Heart left ventricle (tissue), 16 donors: ENCODE results near the gene AFF3. TPM values are rescaled to one million over a fixed set of nuclear protein-coding genes. Genes with fewer than 3 reads are reported as not detected.

Experiments
- ATAC-seq, 4 donors: fragments of 200-7000 bp; cut with Tn5 transposase; one replicate each; pipeline ENCODE4 v1.9.1; 2020 to 2022; ENCODE audit warnings: moderate library complexity in 4 of 4, mild to moderate bottlenecking in 3 of 4, moderate number of reproducible peaks in 1 of 4
- DNase-seq, 5 donors: peaks; one replicate each; pipeline ENCODE4 v3.0.0-alpha.2; 2020
- H3K27ac ChIP-seq, 12 donors: fragments of 200-600 bp; sonication (generic) in 4 of 12; one replicate each; pipeline versions ENCODE4 v1.5.0 to v1.8.0; 2016 to 2022; ENCODE audit warnings: mild to moderate bottlenecking in 2 of 12
- H3K27me3 ChIP-seq, 9 donors: fragments of 200-600 bp; sonication (generic) in 2 of 9; one replicate each; pipeline versions ENCODE4 v1.5.1 to v1.8.0; 2016 to 2022; ENCODE audit warnings: mild to moderate bottlenecking in 3 of 9
- H3K36me3 ChIP-seq, 9 donors: fragments of 200-600 bp; sonication (generic) in 2 of 9; one replicate each; pipeline versions ENCODE4 v1.5.0 to v1.8.0; 2018 to 2022; ENCODE audit warnings: mild to moderate bottlenecking in 2 of 9
- H3K4me1 ChIP-seq, 12 donors: fragments of 200-600 bp; sonication (generic) in 4 of 12; one replicate each; pipeline versions ENCODE4 v1.5.0 to v1.8.0; 2016 to 2022; ENCODE audit warnings: mild to moderate bottlenecking in 3 of 12
- H3K4me3 ChIP-seq, 12 donors: fragments of 200-600 bp; sonication (generic) in 4 of 12; one replicate each; pipeline versions ENCODE4 v1.5.0 to v1.8.0; 2017 to 2022; ENCODE audit warnings: mild to moderate bottlenecking in 9 of 12, moderate library complexity in 4 of 12
- H3K9me3 ChIP-seq, 12 donors: fragments of 200-600 bp; sonication (generic) in 4 of 12; one replicate each; pipeline versions ENCODE4 v1.5.0 to v1.8.0; 2016 to 2022; ENCODE audit warnings: mild to moderate bottlenecking in 1 of 12
- POLR2A ChIP-seq, 2 donors: fragments of 450-650 bp; IDR thresholded peaks; one replicate each; pipeline ENCODE4 v1.6.1; 2017; ENCODE audit warnings: antibody characterized with exemption in 2 of 2, mild to moderate bottlenecking in 2 of 2, moderate library complexity in 2 of 2
- WGBS, 4 donors: extraction: QIAGEN DNeasy Blood & Tissue Kit in 2 of 4; methylation state at CpG; one replicate each; pipeline versions ENCODE4 v1.1.5 to v1.1.7; 2013 to 2018; 5-methylcytosine and 5-hydroxymethylcytosine counted together
- intact Hi-C, 10 donors: fragments of 100-400 bp; cut with DNase I; formaldehyde crosslinking; loops; one replicate each; pipeline versions ENCODE4 v1.11.1 to v1.14.2; 2022
- polyA plus RNA-seq, 2 donors: library from polyadenylated mRNA; stranded (reverse); fragments of 200-250 nt; gene quantifications; one replicate each; pipeline ENCODE4 v1.2.3, GENCODE V29; 2013
- total RNA-seq, 9 donors: library from RNA; depleted of rRNA in 2 of 9; stranded (reverse); fragments of >200 nt in 2 of 9; fragmentation: NEBNext Ultra II Directional in 3 of 9; extraction: Animal tissue kit (Norgen Biotek cat#: 25700) in 3 of 9; gene quantifications; one replicate each; pipeline versions ENCODE4 v1.1.0 to v1.2.4, GENCODE V29; 2016 to 2023
- TF ChIP-seq, protein P1 (sequence below), 12 donors: fragments of 200-600 bp; sonication (generic) in 4 of 12; IDR thresholded peaks; one replicate each; pipeline versions ENCODE4 v1.5.0 to v1.8.0; 2018 to 2022; ENCODE audit warnings: antibody characterized with exemption in 12 of 12, mild to moderate bottlenecking in 5 of 12
- donor health status: ischemic (EF 13 %, LVEDD 7.1; RV severe dilation, severe dysfunction).
- donor health status: healthy with polysubstance abuse.
- donor health status: DM: no; HTN: yes; CAD: no.
- donor health status: DM: no; HTN: no; CAD: no.
- donor health status: ischemic (EF 25% LVEDD 6.9; RV normal size, moderate dysfunction).
- donor health status: ischemic (EF 25% LVEDD 5.7; RV mildly dilated, moderate dysfunction).
- donor health status: healthy.
- donor health status: DM: yes; HTN: yes; CAD: no.
- donor health status: ischemic (EF 35%, LVEDD 5.7; RV mildly dilated, moderate dysfunction).
- donor health status: nonischemic (EF 11% LVEDD 7.7; RV severe dilation, severe dysfunction).
- donor health status: DM: yes; HTN: yes; CAD: no.
- donor health status: PGD.
- donor health status: ischemic (EF 29% LVEDD 5.4; RV normal size, mild dysfunction).
- donor health status: nonischemic (EF 23%, LVEDD 6.1; RV moderate dilation, normal function).

The AFF3 gene
- total and polyA plus RNA-seq, 11 donors, result 1.3 to 15.5 (median 4.7) TPM

DNA sequence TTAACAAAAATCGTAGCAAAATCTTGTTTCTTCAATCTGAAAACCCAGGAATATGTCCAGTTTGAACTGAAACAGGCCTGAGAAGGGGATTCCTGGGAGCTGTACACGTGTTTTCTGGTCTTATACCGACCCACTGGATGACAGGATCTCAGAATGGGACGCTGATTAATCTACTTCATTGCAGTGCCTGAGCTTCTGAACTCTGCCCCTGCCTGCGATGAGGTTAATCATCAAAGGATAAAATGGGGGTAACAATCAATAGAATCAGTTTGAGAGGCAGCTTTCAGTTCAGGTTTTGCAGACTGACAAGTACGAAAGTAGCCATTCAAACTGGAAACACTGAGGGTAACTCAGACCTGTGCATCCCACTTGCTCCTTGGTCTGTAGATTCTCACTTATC, 378.6 kb downstream of the AFF3 start:
- intact Hi-C loops, result no loop called here
- 81 to 89% (median 85%) methylated on average over 6 of the region's 6 CpGs for WGBS, 4 donors
- Histone ChIP-seq H3K4me3 (no peak overlapping the region), H3K9me3 (peaks cover 0 to 2% (median 0%) of the 10 kb centered on the region in 12 donors), H3K36me3 (no peaks in the 10 kb centered on the region), H3K27me3 (no peaks in the 10 kb centered on the region), H3K27ac (no peak overlapping the region), H3K4me1 (peaks cover 0 to 39% (median 0%) of the 10 kb centered on the region in 12 donors)
- ATAC-seq (no peak), DNase-seq (no peak)
- TF ChIP-seq POLR2A (IDR thresholded peaks at IDR 0.05), result no peak
- TF ChIP-seq, protein P1, sequence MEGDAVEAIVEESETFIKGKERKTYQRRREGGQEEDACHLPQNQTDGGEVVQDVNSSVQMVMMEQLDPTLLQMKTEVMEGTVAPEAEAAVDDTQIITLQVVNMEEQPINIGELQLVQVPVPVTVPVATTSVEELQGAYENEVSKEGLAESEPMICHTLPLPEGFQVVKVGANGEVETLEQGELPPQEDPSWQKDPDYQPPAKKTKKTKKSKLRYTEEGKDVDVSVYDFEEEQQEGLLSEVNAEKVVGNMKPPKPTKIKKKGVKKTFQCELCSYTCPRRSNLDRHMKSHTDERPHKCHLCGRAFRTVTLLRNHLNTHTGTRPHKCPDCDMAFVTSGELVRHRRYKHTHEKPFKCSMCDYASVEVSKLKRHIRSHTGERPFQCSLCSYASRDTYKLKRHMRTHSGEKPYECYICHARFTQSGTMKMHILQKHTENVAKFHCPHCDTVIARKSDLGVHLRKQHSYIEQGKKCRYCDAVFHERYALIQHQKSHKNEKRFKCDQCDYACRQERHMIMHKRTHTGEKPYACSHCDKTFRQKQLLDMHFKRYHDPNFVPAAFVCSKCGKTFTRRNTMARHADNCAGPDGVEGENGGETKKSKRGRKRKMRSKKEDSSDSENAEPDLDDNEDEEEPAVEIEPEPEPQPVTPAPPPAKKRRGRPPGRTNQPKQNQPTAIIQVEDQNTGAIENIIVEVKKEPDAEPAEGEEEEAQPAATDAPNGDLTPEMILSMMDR (IDR thresholded peaks at IDR 0.05), result no peak

DNA sequence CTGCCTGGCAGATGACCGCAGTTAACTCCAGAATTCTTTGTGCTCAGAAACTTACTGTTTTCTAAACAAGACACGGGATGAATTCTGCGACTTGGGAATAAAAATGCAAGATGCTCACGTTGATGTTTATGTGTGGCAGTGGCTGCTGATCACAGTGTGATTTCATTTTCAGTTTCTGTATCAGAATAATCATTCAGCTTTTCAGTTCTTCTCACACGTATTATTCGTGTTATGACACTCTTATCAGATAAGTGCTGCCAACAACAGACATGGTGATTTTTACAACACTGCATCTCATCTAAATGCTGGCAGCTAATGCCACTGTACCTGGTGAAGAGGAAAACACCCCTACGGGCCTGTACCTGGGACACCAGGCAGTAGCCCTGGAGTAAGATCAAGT, 379.7 kb downstream of the AFF3 start:
- Histone ChIP-seq H3K9me3 (no peaks in the 10 kb centered on the region), H3K27me3 (no peaks in the 10 kb centered on the region), H3K27ac (no peak overlapping the region), H3K4me3 (no peak overlapping the region), H3K36me3 (no peaks in the 10 kb centered on the region), H3K4me1 (peaks cover 0 to 29% (median 0%) of the 10 kb centered on the region in 12 donors)
- no peak for DNase-seq
- intact Hi-C loops, result no loop called here
- 88 to 91% (median 90%) methylated on average over 7 of the region's 7 CpGs for WGBS, 4 donors
- TF ChIP-seq, protein P1 (IDR thresholded peaks at IDR 0.05), result no peak
- no peak for TF ChIP-seq POLR2A (IDR thresholded peaks at IDR 0.05)
- ATAC-seq, result no peak

DNA sequence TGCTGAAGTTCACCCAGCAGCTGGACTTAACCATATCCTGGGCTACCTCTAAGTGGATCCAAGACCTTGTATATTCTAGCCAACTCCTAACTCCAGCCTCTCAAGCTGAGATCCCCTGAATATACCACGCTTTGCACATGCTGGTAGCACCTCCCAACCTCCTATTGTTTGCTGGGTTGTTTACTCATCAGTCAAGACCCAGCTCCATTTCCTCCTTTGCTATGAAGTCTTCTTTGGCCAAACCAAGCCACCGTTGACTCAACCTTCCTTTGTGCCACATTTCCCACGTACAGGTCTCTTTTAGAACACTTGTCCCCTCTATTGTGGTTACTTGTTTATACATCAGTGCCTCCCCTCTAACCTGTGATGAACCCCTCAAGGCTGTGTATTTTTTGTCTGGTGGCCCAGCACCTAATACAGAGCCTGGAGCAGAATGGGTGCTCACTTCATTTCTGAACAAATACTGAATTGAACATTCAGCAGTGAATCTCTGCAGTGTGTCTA, 384.7 kb downstream of the AFF3 start:
- 66 to 96% (median 75%) methylated on average over 3 of the region's 3 CpGs for WGBS, 4 donors
- intact Hi-C loops, result no loop called here

DNA sequence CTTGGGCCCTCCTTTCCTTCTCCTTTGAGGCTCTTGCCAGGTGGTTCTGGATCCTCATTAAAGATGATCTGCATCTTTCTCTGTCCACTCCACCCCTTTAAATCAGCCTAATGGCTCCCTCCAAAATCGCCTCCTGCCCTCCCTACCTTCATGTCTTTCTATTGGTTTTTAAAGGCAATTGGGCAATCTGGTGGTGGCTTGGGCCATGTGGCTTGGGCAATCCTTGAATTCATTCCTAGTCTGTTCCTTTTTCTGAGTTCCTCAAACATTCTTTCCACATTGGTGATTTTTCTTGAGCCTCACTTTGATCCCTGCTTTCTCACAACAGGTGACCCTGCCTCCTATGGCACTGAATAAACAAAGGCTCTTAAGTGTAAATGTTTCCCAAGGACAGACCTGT, 386.3 kb downstream of the AFF3 start:
- DNase-seq (no peak), ATAC-seq (no peak)
- no peak overlapping the region for H3K4me3 ChIP-seq
- intact Hi-C loops, result no loop called here
- no peak for TF ChIP-seq POLR2A (IDR thresholded peaks at IDR 0.05)
- TF ChIP-seq, protein P1 (IDR thresholded peaks at IDR 0.05), result no peak
- WGBS, 4 donors, result 85 to 100% (median 91%) methylated on average over 1 of the region's 1 CpG
- H3K27ac ChIP-seq, result no peak overlapping the region
- peaks cover 0 to 11% (median 0%) of the 10 kb centered on the region in 12 donors for H3K4me1 ChIP-seq
- H3K27me3 ChIP-seq, result no peaks in the 10 kb centered on the region
- H3K36me3 ChIP-seq, result no peaks in the 10 kb centered on the region
- H3K9me3 ChIP-seq, result no peaks in the 10 kb centered on the region

More for the DNA sequence above, 384.7 kb downstream of the AFF3 start:
- Histone ChIP-seq H3K4me1 (peaks cover 0 to 13% (median 0%) of the 10 kb centered on the region in 12 donors), H3K36me3 (no peaks in the 10 kb centered on the region), H3K9me3 (no peaks in the 10 kb centered on the region), H3K27ac (no peak overlapping the region), H3K4me3 (no peak overlapping the region), H3K27me3 (no peaks in the 10 kb centered on the region)
- DNase-seq (no peak), ATAC-seq (no peak)
- no peak for TF ChIP-seq POLR2A (IDR thresholded peaks at IDR 0.05)
- TF ChIP-seq, protein P1 (IDR thresholded peaks at IDR 0.05), result no peak
